Activated CD4-positive, alpha-beta T cell treated with anti-CD3 and anti-CD28 coated beads, Interleukin-10, Interleukin-2, amounts not matched to agents 100 ng/mL and 50 ng/mL, durations not matched to agents 16 hours and 8 hours (primary cell): Measurements from ENCODE around the gene CNGB1.
"Not testable (repeated sequence)": the region's sequence is repeated elsewhere in the genome, so short reads cannot be mapped to it uniquely, and the experiment has no call there.

Experiments used
- DNase-seq: peaks from one replicate; pipeline ENCODE4 v3.0.0-alpha.2; 2020

The CNGB1 gene

GRCh38 chr16:57996406-57997175 lies 25.7 kb upstream of the CNGB1 start:
- no peak for DNase-seq

- DNase-seq = no peak
Measured at GRCh38 chr16:57995721-57996405, 24.9 kb upstream of the CNGB1 start.

- peak; percentile 52 for DNase-seq
Measured at GRCh38 chr16:57994778-57995177, 23.9 kb upstream of the CNGB1 start.

- DNase-seq = no peak
Measured at GRCh38 chr16:57994361-57994760, 23.4 kb upstream of the CNGB1 start.

- DNase-seq = no peak
Measured at GRCh38 chr16:57993897-57994296, 23.0 kb upstream of the CNGB1 start.

- DNase-seq = no peak
Measured at GRCh38 chr16:57993438-57993837, 22.5 kb upstream of the CNGB1 start.

GRCh38 chr16:57992084-57992483 lies 21.2 kb upstream of the CNGB1 start:
- DNase-seq = no peak

GRCh38 chr16:57991551-57992059 lies 20.7 kb upstream of the CNGB1 start:
- DNase-seq = no peak

- no peak for DNase-seq
Measured at GRCh38 chr16:57988929-57989328, 18.0 kb upstream of the CNGB1 start.

- DNase-seq = no peak
Measured at GRCh38 chr16:57987441-57988177, 16.7 kb upstream of the CNGB1 start.

GRCh38 chr16:57986196-57986595 lies 15.3 kb upstream of the CNGB1 start:
- no peak for DNase-seq

- no peak for DNase-seq
Measured at GRCh38 chr16:57985204-57986181, 14.6 kb upstream of the CNGB1 start.

GRCh38 chr16:57984443-57985203 lies 13.7 kb upstream of the CNGB1 start:
- DNase-seq = peak; percentile 92

GRCh38 chr16:57982385-57982784 lies 11.5 kb upstream of the CNGB1 start:
- no peak for DNase-seq

GRCh38 chr16:57981636-57982035 lies 10.7 kb upstream of the CNGB1 start:
- no peak for DNase-seq

- no peak for DNase-seq
Measured at GRCh38 chr16:57979006-57979585, 8.2 kb upstream of the CNGB1 start.

GRCh38 chr16:57978070-57978465 lies 7.1 kb upstream of the CNGB1 start:
- DNase-seq = not testable (repeated sequence)

GRCh38 chr16:57977418-57978069 lies 6.6 kb upstream of the CNGB1 start:
- no peak for DNase-seq

- no peak for DNase-seq
Measured at GRCh38 chr16:57976331-57976796, 5.4 kb upstream of the CNGB1 start.

- DNase-seq = no peak
Measured at GRCh38 chr16:57972306-57972705, 1.4 kb upstream of the CNGB1 start.
